Measurements from ENCODE around the gene OTOP1.
A peak's percentile ranks its signal among the peaks of the same experiment; 100 is the strongest.
"Not testable (repeated sequence)": the region's sequence is repeated elsewhere in the genome, so short reads cannot be mapped to it uniquely, and the experiment has no call there.

Gene OTOP1

DNA sequence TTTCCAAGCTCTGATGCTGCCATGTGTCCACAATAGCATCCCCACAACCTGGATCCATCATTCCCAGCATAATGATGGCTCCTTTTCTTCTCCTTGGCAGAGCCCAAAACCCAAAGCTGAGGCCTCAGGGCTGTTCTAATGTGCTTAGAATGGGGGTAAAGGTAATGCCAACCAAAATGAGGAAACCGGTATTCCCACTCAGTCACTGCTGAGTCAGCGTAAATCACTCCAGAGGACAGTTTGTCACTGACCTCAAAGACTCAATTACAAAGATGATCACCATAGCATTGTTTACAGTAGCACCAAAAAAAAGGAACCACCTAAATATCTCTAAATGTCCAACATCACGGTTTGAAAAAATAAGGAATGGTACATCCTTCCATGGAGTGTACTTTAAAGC, 41.2 kb downstream of the OTOP1 start:
- TF ChIP-seq, protein P1, sequence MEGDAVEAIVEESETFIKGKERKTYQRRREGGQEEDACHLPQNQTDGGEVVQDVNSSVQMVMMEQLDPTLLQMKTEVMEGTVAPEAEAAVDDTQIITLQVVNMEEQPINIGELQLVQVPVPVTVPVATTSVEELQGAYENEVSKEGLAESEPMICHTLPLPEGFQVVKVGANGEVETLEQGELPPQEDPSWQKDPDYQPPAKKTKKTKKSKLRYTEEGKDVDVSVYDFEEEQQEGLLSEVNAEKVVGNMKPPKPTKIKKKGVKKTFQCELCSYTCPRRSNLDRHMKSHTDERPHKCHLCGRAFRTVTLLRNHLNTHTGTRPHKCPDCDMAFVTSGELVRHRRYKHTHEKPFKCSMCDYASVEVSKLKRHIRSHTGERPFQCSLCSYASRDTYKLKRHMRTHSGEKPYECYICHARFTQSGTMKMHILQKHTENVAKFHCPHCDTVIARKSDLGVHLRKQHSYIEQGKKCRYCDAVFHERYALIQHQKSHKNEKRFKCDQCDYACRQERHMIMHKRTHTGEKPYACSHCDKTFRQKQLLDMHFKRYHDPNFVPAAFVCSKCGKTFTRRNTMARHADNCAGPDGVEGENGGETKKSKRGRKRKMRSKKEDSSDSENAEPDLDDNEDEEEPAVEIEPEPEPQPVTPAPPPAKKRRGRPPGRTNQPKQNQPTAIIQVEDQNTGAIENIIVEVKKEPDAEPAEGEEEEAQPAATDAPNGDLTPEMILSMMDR (IDR thresholded peaks at IDR 0.05; ENCODE audit: low read depth, low read length): no peak
- no peak for TF ChIP-seq EZH2phosphoT487 (IDR thresholded peaks at IDR 0.05; ENCODE audit: low read depth)
- no peak overlapping the region for H3K4me3 ChIP-seq (ENCODE audit: low read length)
- H4K20me1 ChIP-seq (ENCODE audit: insufficient read depth, low read length): no peaks in the 10 kb centered on the region
- no peak overlapping the region for H3K27ac ChIP-seq (ENCODE audit: low read length)
- no peaks in the 10 kb centered on the region for H3K4me1 ChIP-seq (ENCODE audit: low read length)
- peaks cover 6% of the 10 kb centered on the region; the same call in 1 of the 2 replicates for H3K27me3 ChIP-seq (ENCODE audit: low read depth, low read length)
- no peak overlapping the region for H2AFZ ChIP-seq (ENCODE audit: low read depth, low read length)
- no peak overlapping the region for H3K9ac ChIP-seq (ENCODE audit: low read length)
- no peak overlapping the region for H3K4me2 ChIP-seq (ENCODE audit: low read length)
- no peaks in the 10 kb centered on the region for H3K9me3 ChIP-seq (ENCODE audit: insufficient read depth, low read length)
- H3K79me2 ChIP-seq (ENCODE audit: low read length): no peaks in the 10 kb centered on the region
- no peaks in the 10 kb centered on the region for H3K36me3 ChIP-seq (replicated peaks; ENCODE audit: low read depth, low read length)

DNA sequence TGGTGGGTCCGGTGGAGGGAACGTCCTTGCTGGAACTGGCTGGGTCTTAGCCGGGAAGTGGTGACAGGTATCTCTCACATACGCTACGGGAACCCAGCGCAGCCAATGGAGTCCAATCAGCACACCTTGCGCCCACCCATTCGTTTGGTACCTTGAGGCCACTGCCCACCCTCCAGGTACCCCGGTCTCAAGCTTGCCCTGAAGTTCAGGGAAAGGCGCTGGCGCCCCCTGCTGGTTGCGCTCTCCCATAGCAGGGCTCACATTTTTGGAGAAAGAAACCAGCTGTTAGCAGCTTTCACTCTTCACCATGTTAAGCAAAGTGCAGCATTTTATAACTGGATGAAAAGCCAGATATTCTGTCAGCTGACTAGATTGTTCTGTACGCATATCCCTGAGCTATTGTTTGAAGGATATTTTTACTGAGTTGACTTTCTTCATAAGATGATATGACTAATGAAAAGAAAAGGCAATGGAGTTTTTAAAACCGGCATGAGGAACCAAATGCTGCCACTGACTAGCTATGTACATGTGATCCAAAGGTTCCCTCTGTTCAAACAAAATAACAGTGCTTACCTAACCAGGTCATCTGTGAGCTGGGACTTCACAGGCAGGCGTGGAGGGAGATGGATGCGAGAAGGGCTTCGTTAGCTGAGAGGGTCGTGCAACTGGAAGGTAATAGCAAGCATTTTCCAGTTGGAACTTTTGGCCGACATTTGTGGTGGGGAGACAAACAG, 43.7 kb downstream of the OTOP1 start:
- no peak for TF ChIP-seq EZH2phosphoT487 (IDR thresholded peaks at IDR 0.05; ENCODE audit: low read depth)
- TF ChIP-seq, protein P1 (IDR thresholded peaks at IDR 0.05; ENCODE audit: low read depth, low read length): peak; percentile 80
- Histone ChIP-seq H4K20me1 (ENCODE audit: insufficient read depth, low read length) (no peaks in the 10 kb centered on the region), H3K9ac (ENCODE audit: low read length) (no peak overlapping the region), H3K4me3 (ENCODE audit: low read length) (no peak overlapping the region), H3K4me2 (ENCODE audit: low read length) (no peak overlapping the region), H2AFZ (ENCODE audit: low read depth, low read length) (no peak overlapping the region), H3K79me2 (ENCODE audit: low read length) (no peaks in the 10 kb centered on the region), H3K27me3 (ENCODE audit: low read depth, low read length) (peaks cover 6% of the 10 kb centered on the region; the same call in 1 of the 2 replicates), H3K36me3 (replicated peaks; ENCODE audit: low read depth, low read length) (no peaks in the 10 kb centered on the region), H3K27ac (ENCODE audit: low read length) (no peak overlapping the region), H3K4me1 (ENCODE audit: low read length) (no peaks in the 10 kb centered on the region), H3K9me3 (ENCODE audit: insufficient read depth, low read length) (no peaks in the 10 kb centered on the region)

DNA sequence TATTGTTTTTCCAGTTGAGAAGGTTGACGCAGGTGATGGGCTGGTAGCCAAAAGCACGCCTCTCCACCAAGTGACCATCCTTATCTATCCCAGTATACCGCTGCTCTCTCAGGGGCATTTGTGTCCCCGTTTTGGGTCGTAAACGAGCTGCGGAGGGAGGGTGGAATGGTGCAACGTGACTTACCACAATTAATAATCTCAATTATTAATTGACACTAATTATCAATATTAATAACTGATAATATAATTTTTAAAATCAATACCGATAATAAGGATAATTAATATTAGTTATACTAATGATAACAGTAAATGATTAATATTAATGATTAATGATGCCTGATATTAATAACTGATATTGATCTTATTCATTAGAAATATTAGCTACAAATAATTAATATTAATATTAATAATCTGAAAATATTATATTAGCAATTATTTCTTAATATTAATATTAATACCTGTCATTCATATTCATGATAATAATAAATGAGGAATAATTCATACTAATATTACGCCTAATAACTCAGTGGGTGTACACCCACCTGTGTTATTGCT, 56.1 kb downstream of the OTOP1 start:
- TF ChIP-seq EZH2phosphoT487 (IDR thresholded peaks at IDR 0.05; ENCODE audit: low read depth): no peak
- TF ChIP-seq, protein P1 (IDR thresholded peaks at IDR 0.05; ENCODE audit: low read depth, low read length): no peak
- Histone ChIP-seq H3K27ac (ENCODE audit: low read length) (no peak overlapping the region), H3K79me2 (ENCODE audit: low read length) (no peaks in the 10 kb centered on the region), H3K9me3 (ENCODE audit: insufficient read depth, low read length) (no peaks in the 10 kb centered on the region), H3K27me3 (ENCODE audit: low read depth, low read length) (no peaks in the 10 kb centered on the region), H3K9ac (ENCODE audit: low read length) (no peak overlapping the region), H3K4me3 (ENCODE audit: low read length) (no peak overlapping the region), H3K4me2 (ENCODE audit: low read length) (no peak overlapping the region), H3K36me3 (replicated peaks; ENCODE audit: low read depth, low read length) (no peaks in the 10 kb centered on the region), H2AFZ (ENCODE audit: low read depth, low read length) (no peak overlapping the region), H3K4me1 (ENCODE audit: low read length) (peaks cover 6% of the 10 kb centered on the region; the same call in 1 of the 2 replicates), H4K20me1 (ENCODE audit: insufficient read depth, low read length) (no peaks in the 10 kb centered on the region)

DNA sequence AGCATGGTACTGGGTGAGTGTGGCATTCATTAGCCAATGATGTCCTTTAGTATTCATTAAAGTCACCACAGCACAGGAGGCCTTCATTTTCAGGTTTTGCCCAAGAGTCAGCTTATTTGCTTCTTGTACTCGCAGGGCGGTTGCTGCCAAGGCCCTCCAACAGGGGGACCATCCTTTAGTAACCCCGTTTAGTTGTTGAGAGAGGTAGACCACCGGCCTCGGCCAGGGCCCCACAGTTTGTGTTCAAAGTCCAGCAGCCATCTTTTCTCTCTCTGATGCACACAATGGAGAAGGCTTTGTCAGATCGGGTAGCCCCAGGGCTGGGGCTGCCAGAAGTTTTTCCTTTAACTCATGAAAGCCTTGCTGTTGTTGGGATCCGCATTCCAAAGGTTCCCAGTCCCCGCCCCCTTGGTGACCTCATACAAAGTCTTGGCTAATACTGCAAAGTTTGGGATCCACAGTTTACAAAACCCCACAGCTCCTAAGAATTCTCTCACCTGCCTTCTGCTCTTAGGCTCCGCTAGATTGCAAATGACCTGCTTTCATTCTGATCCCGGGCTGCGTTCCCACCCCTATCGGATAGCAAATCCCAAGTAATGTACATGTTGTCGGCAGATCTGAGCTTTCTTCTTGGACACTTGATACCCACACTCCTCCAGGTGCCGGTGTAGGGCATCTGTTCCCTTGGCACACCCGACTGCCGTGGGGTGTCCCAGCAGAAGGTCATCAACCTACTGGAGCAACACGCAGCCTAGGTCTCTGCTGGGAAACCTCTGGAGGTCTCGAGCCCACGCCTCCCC, 58.5 kb downstream of the OTOP1 start:
- H3K27me3 ChIP-seq (ENCODE audit: low read depth, low read length); H3K4me1 ChIP-seq (ENCODE audit: low read length); H3K27ac ChIP-seq (ENCODE audit: low read length); H3K4me2 ChIP-seq (ENCODE audit: low read length); H2AFZ ChIP-seq (ENCODE audit: low read depth, low read length); H4K20me1 ChIP-seq (ENCODE audit: insufficient read depth, low read length); H3K9me3 ChIP-seq (ENCODE audit: insufficient read depth, low read length); H3K9ac ChIP-seq (ENCODE audit: low read length); H3K79me2 ChIP-seq (ENCODE audit: low read length); H3K36me3 ChIP-seq (replicated peaks; ENCODE audit: low read depth, low read length); H3K4me3 ChIP-seq (ENCODE audit: low read length): not testable (repeated sequence)

DNA sequence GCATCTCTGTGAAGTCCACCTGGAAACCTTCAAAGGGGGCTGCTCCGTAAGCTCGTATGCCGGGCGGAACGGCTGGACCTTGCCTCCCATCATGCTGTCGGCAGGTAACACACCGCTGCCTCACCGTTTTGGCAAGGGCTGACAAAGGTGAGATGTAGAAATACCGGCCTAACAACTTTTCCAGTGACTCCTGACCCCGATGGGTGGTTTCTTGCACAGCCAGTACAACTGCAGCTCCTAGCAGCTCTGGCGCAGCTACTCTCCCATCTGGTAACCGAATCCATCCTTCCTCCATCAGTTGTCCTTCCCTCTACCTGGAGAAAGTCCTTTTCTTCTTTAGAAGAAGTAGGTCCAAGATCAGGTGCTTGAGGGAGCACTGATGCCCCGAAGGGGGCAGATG, 59.7 kb downstream of the OTOP1 start:
- H3K4me1 ChIP-seq (ENCODE audit: low read length); H3K79me2 ChIP-seq (ENCODE audit: low read length); H3K4me2 ChIP-seq (ENCODE audit: low read length); H3K9me3 ChIP-seq (ENCODE audit: insufficient read depth, low read length); H3K9ac ChIP-seq (ENCODE audit: low read length); H4K20me1 ChIP-seq (ENCODE audit: insufficient read depth, low read length); H2AFZ ChIP-seq (ENCODE audit: low read depth, low read length); H3K27ac ChIP-seq (ENCODE audit: low read length); H3K4me3 ChIP-seq (ENCODE audit: low read length); H3K27me3 ChIP-seq (ENCODE audit: low read depth, low read length); H3K36me3 ChIP-seq (replicated peaks; ENCODE audit: low read depth, low read length): not testable (repeated sequence)

DNA sequence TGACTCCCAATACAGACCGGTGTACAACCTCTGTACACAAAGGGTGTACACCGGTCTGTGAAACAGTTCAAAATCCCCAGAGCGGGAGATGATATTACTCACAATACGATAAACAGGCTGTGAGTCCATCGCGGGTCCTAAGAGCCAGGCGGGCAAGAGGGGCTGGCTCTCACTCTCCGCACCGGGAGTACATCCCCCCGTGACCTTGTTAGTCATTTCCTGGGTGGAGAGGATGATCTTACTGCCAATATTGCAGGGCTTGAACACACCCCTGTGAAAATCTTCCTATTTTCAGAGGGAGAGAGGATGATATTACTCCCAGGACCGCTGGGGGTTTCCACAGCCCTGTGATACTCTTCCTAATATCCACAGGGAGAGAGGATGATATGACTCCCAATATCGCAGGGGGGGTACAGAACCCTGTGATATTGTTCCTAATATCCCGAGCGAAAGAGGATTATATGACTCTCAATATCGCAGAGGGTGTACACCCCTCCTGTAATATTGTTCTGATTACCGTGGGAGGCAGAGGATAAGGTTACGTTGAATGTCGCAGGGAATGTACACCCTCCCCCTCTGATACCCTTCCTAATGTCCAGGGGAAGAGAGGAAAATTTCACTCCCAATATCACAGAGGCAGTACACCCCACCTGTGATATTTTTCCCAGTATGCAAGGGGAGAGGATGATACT, 60.9 kb downstream of the OTOP1 start:
- H2AFZ ChIP-seq (ENCODE audit: low read depth, low read length); H3K4me2 ChIP-seq (ENCODE audit: low read length); H3K4me3 ChIP-seq (ENCODE audit: low read length); H3K27me3 ChIP-seq (ENCODE audit: low read depth, low read length); H3K9ac ChIP-seq (ENCODE audit: low read length); H3K27ac ChIP-seq (ENCODE audit: low read length); H3K9me3 ChIP-seq (ENCODE audit: insufficient read depth, low read length); H3K36me3 ChIP-seq (replicated peaks; ENCODE audit: low read depth, low read length); H4K20me1 ChIP-seq (ENCODE audit: insufficient read depth, low read length); H3K79me2 ChIP-seq (ENCODE audit: low read length): not testable (repeated sequence)
- H3K4me1 ChIP-seq (ENCODE audit: low read length): peaks cover 17% of the 10 kb centered on the region

Data from OCI-LY3 (cell line).